Limb (tissue), 2 donors: ENCODE measurements around the gene RPTOR.
A peak's percentile ranks its signal among the peaks of the same experiment; 100 is the strongest.

Experiments used
- DNase-seq, 2 donors: peaks; one replicate each; pipeline ENCODE4 v3.0.0-alpha.2; 2016; ENCODE audit errors: extremely low spot score in 2 of 2

Gene RPTOR

GRCh38 chr17:80904036-80904753 lies 359.6 kb downstream of the RPTOR start:
- DNase-seq: no peak

GRCh38 chr17:80905586-80906230 lies 361.1 kb downstream of the RPTOR start:
- DNase-seq: no peak

- no peak for DNase-seq
Observed at GRCh38 chr17:80906364-80907259, 362.0 kb downstream of the RPTOR start.

- no peak for DNase-seq
Observed at GRCh38 chr17:80907281-80907680, 362.6 kb downstream of the RPTOR start.

GRCh38 chr17:80908211-80908610 lies 363.6 kb downstream of the RPTOR start:
- no peak for DNase-seq

- no peak for DNase-seq
Observed at GRCh38 chr17:80908776-80909175, 364.1 kb downstream of the RPTOR start.

- DNase-seq: no peak
Observed at GRCh38 chr17:80909635-80910034, 365.0 kb downstream of the RPTOR start.

- no peak for DNase-seq
Observed at GRCh38 chr17:80910043-80910442, 365.4 kb downstream of the RPTOR start.

- no peak for DNase-seq
Observed at GRCh38 chr17:80912476-80912875, 367.8 kb downstream of the RPTOR start.

GRCh38 chr17:80913928-80914821 lies 369.5 kb downstream of the RPTOR start:
- DNase-seq: no peak

- DNase-seq: no peak
Observed at GRCh38 chr17:80916246-80916645, 371.6 kb downstream of the RPTOR start.

- peak in 1 of 2 donors; percentile 15 for DNase-seq
Observed at GRCh38 chr17:80917716-80918560, 373.3 kb downstream of the RPTOR start.

GRCh38 chr17:80918731-80919130 lies 374.1 kb downstream of the RPTOR start:
- peak in 1 of 2 donors; percentile 24 for DNase-seq

GRCh38 chr17:80919331-80920311 lies 375.0 kb downstream of the RPTOR start:
- DNase-seq: peak; percentile 38 to 44

- peak in 1 of 2 donors; percentile 39 for DNase-seq
Observed at GRCh38 chr17:80920441-80920840, 375.8 kb downstream of the RPTOR start.

GRCh38 chr17:80921159-80921558 lies 376.5 kb downstream of the RPTOR start:
- DNase-seq: peak in 1 of 2 donors; percentile 22

- peak in 1 of 2 donors; percentile 18 for DNase-seq
Observed at GRCh38 chr17:80921741-80922579, 377.3 kb downstream of the RPTOR start.

- peak in 1 of 2 donors; percentile 23 for DNase-seq
Observed at GRCh38 chr17:80922580-80923160, 378.0 kb downstream of the RPTOR start.
